ENCODE results near the gene LRRC55. TPM values are rescaled to one million over a fixed set of nuclear protein-coding genes. Genes with fewer than 3 reads are reported as not detected.

LRRC55 gene
- 2.0 TPM for total RNA-seq

GRCh38 chr11:57181678-57182305 lies at the start of gene LRRC55:
TSS of gene LRRC55 (plus strand) at chr11:57181953. CDS start at chr11:57182023, 70 bp downstream.

GRCh38 chr11:57237204-57237681 lies 55.5 kb downstream of the LRRC55 start, which contains the start of gene APLNR:
TSS of gene APLNR (minus strand) at chr11:57237250. CDS start at chr11:57237004, 246 bp downstream.

Other genes with a start within 250 kb of the LRRC55 start
- gene OR5AK2, start 193.0 kb upstream of the LRRC55 start, total RNA-seq = not detected
- 92.8 TPM for gene APLNR, start 55.3 kb downstream of the LRRC55 start, total RNA-seq
- gene TNKS1BP1, start 143.0 kb downstream of the LRRC55 start, total RNA-seq = 60.7 TPM
- 52.5 TPM for gene SSRP1, start 153.9 kb downstream of the LRRC55 start, total RNA-seq
- gene P2RX3, start 156.4 kb downstream of the LRRC55 start, total RNA-seq = 2.0 TPM
- gene PRG3, start 199.2 kb downstream of the LRRC55 start, total RNA-seq = 1.1 TPM
- gene PRG2, start 208.7 kb downstream of the LRRC55 start, total RNA-seq = 2.0 TPM
- gene SLC43A3, start 245.2 kb downstream of the LRRC55 start, total RNA-seq = 20.7 TPM

All from metanephros (tissue), 1 donor.